Endodermal cell (in vitro differentiated cells): ENCODE results near the gene LMX1B. TPM values are rescaled to one million over a fixed set of nuclear protein-coding genes. Genes with fewer than 3 reads are reported as not detected.

Source experiments
- DNase-seq: peaks from one replicate; pipeline ENCODE4 v3.0.0-alpha.2; 2017
- H3K27ac ChIP-seq: 2 replicates; pipeline ENCODE4 v1.5.1; 2013; ENCODE audit warnings: mild to moderate bottlenecking, low read depth, low read length, moderate library complexity
- H3K27me3 ChIP-seq: 2 replicates; pipeline ENCODE4 v1.6.1; 2013; ENCODE audit warnings: mild to moderate bottlenecking, low read length, moderate library complexity; ENCODE audit not compliant: insufficient read depth, control insufficient read depth, poor library complexity, severe bottlenecking
- H3K36me3 ChIP-seq: 2 replicates; pipeline ENCODE4 v1.7.0; 2013; ENCODE audit warnings: mild to moderate bottlenecking, low read length, moderate library complexity; ENCODE audit not compliant: control insufficient read depth, insufficient read depth
- H3K4me1 ChIP-seq: one replicate; pipeline ENCODE4 v1.7.0; 2013; ENCODE audit warnings: low read length; ENCODE audit not compliant: control insufficient read depth, insufficient read depth
- H3K4me3 ChIP-seq: 2 replicates; pipeline ENCODE4 v1.5.1; 2013; ENCODE audit warnings: mild to moderate bottlenecking, low read length, moderate library complexity
- H3K9ac ChIP-seq: 2 replicates; pipeline ENCODE4 v1.6.1; 2013; ENCODE audit warnings: mild to moderate bottlenecking, low read length, moderate library complexity; ENCODE audit not compliant: poor library complexity, severe bottlenecking; ENCODE audit errors: extremely low read depth
- H3K9me3 ChIP-seq: 2 replicates; pipeline ENCODE4 v1.6.1; 2013; ENCODE audit warnings: mild to moderate bottlenecking, low read length, moderate library complexity; ENCODE audit not compliant: control insufficient read depth
- H3K27ac Mint-ChIP-seq: 2 replicates; pipeline ENCODE4 v1.8.0; 2020; ENCODE audit warnings: mixed read lengths
- H3K27me3 Mint-ChIP-seq: 2 replicates; pipeline ENCODE4 v1.8.0; 2021; ENCODE audit warnings: mild to moderate bottlenecking, mixed read lengths; ENCODE audit not compliant: insufficient read depth
- H3K36me3 Mint-ChIP-seq: 2 replicates; pipeline ENCODE4 v1.8.0; 2020; ENCODE audit warnings: low read depth, mixed read lengths
- H3K4me1 Mint-ChIP-seq: 2 replicates; pipeline ENCODE4 v1.8.0; 2020; ENCODE audit warnings: mixed read lengths
- H3K4me3 Mint-ChIP-seq: 2 replicates; pipeline ENCODE4 v1.8.0; 2020; ENCODE audit warnings: mild to moderate bottlenecking, moderate library complexity, mixed read lengths
- H3K9me3 Mint-ChIP-seq: 2 replicates; pipeline ENCODE4 v1.8.0; 2020; ENCODE audit warnings: mild to moderate bottlenecking, mixed read lengths
- WGBS, 2 experiments: methylation state at CpG; one replicate each; pipeline versions ENCODE4 v1.1.5 to v1.1.7; 2013; ENCODE audit warnings: missing lambda C conversion rate in 2 of 2, mixed read lengths in 1 of 2; ENCODE audit not compliant: insufficient coverage in 1 of 2, insufficient read length in 1 of 2; 5-methylcytosine and 5-hydroxymethylcytosine counted together
- total RNA-seq, 2 donors: library from RNA; stranded (reverse); fragmentation: NEBNext Ultra II Directional in 1 of 2; extraction: Animal tissue kit (Norgen Biotek cat#: 25700) in 1 of 2; gene quantifications; 2 replicates in 1 of 2; 3 replicates in 1 of 2; pipeline ENCODE4 v1.2.1, GENCODE V29; 2021
- TF ChIP-seq, protein P1 (sequence below): fragments of 200-600 bp; sonication (generic); conservative IDR thresholded peaks from 2 replicates; pipeline ENCODE4 v1.5.0; 2021; ENCODE audit warnings: antibody characterized with exemption, mild to moderate bottlenecking

Gene LMX1B
- total RNA-seq, 2 donors from 2014 or later, result 11.1 to 11.4 TPM

DNA sequence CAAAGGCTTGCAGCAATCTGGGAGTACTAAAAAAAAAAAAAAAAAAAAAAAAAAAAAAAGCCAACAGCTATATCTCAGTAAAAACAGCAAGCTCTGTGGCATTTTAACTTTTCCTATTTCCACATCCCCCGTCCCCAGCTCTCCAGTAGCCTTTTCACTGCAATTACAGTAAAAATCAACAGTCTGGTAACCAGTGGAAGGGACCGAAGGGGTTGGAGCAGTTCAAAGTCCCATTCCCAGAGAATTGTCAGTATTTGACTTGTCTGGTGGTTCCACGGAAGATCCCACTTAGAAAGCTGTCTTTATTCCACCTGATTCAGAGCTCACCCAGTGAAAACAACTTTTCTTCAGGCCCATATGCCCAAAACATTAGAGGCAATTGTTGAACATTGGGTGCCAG lies 119.3 kb downstream of the LMX1B start:
- Mint-ChIP-seq H3K4me3 (no peak overlapping the region), H3K27ac (no peak overlapping the region), H3K36me3 (no peaks in the 10 kb centered on the region), H3K4me1 (no peaks in the 10 kb centered on the region), H3K9me3 (peaks cover 18% of the 10 kb centered on the region), H3K27me3 (peaks cover 15% of the 10 kb centered on the region)
- Histone ChIP-seq H3K27me3 (no peaks in the 10 kb centered on the region), H3K4me3 (no peak overlapping the region), H3K36me3 (no peaks in the 10 kb centered on the region), H3K9ac (no peak overlapping the region), H3K9me3 (peaks cover 7% of the 10 kb centered on the region), H3K27ac (no peak overlapping the region), H3K4me1 (no peaks in the 10 kb centered on the region)
- TF ChIP-seq, protein P1, sequence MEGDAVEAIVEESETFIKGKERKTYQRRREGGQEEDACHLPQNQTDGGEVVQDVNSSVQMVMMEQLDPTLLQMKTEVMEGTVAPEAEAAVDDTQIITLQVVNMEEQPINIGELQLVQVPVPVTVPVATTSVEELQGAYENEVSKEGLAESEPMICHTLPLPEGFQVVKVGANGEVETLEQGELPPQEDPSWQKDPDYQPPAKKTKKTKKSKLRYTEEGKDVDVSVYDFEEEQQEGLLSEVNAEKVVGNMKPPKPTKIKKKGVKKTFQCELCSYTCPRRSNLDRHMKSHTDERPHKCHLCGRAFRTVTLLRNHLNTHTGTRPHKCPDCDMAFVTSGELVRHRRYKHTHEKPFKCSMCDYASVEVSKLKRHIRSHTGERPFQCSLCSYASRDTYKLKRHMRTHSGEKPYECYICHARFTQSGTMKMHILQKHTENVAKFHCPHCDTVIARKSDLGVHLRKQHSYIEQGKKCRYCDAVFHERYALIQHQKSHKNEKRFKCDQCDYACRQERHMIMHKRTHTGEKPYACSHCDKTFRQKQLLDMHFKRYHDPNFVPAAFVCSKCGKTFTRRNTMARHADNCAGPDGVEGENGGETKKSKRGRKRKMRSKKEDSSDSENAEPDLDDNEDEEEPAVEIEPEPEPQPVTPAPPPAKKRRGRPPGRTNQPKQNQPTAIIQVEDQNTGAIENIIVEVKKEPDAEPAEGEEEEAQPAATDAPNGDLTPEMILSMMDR, result no peak
- 89% methylated on average over 3 of the region's 3 CpGs for WGBS, 2 experiments
- no peak for DNase-seq

DNA sequence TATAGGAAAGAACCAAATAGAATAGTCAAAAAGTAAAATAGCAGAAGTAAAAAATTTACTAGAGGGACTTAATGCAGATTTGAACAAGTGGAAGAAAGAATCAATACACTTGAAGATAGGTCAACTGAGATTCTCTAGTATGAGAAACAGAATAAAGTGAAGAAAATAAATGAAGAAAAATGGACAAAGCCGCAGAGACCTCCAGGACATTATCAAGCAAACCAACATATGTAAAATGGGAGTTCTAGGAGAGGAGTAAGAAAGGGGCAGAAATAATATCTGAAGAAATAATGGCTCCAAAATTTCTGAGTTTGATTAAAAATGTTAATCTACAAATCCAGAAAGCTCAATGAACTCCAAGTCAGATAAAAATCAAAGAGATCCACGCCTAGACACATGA lies 121.1 kb downstream of the LMX1B start:
- H3K9me3 ChIP-seq, result peaks cover 7% of the 10 kb centered on the region
- no peaks in the 10 kb centered on the region for H3K4me1 ChIP-seq
- no peak overlapping the region for H3K9ac ChIP-seq
- 80% methylated on average over 2 of the region's 2 CpGs; no CpG with 5 or more reads in 1 of the 2 experiments for WGBS, 2 experiments
- Mint-ChIP-seq H3K4me3 (no peak overlapping the region), H3K4me1 (no peaks in the 10 kb centered on the region), H3K9me3 (peaks cover 18% of the 10 kb centered on the region), H3K27ac (no peak overlapping the region), H3K27me3 (peaks cover 31% of the 10 kb centered on the region), H3K36me3 (no peaks in the 10 kb centered on the region)
- H3K4me3 ChIP-seq, result no peak overlapping the region
- H3K36me3 ChIP-seq, result no peaks in the 10 kb centered on the region
- H3K27ac ChIP-seq, result no peak overlapping the region
- TF ChIP-seq, protein P1, result no peak
- DNase-seq, result no peak
- H3K27me3 ChIP-seq, result peaks cover 7% of the 10 kb centered on the region

DNA sequence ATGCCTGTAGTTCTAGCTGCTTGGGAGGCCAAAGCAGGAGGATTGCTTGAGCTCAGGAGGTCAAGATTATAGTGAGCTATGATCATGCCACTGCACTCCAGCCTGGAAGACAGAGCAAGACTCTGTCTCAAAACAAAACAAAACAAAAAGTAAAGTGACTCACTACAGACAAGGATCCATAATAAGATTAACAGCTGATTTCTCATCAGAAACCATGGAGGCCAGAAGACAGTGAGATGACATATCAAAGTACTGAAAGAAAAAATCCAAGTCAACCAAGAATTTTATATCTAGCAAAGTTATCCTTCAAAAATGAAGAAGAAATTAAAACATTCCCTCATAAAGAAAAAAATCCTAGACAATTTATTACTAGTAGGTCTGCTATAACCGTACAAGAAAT lies 121.8 kb downstream of the LMX1B start:
- Mint-ChIP-seq H3K27ac (no peak overlapping the region), H3K4me1 (no peaks in the 10 kb centered on the region), H3K9me3 (peaks cover 18% of the 10 kb centered on the region), H3K27me3 (peaks cover 36% of the 10 kb centered on the region), H3K36me3 (no peaks in the 10 kb centered on the region), H3K4me3 (no peak overlapping the region)
- TF ChIP-seq, protein P1, result no peak
- no peaks in the 10 kb centered on the region for H3K4me1 ChIP-seq
- peaks cover 13% of the 10 kb centered on the region for H3K27me3 ChIP-seq
- no peak for DNase-seq
- H3K27ac ChIP-seq, result no peak overlapping the region
- no peaks in the 10 kb centered on the region for H3K36me3 ChIP-seq
- H3K9ac ChIP-seq, result no peak overlapping the region
- H3K9me3 ChIP-seq, result peaks cover 7% of the 10 kb centered on the region
- WGBS, 2 experiments, result 71% methylated on average over 1 of the region's 1 CpG; no CpG with 5 or more reads in 1 of the 2 experiments
- H3K4me3 ChIP-seq, result no peak overlapping the region
